Hepatocyte (in vitro differentiated cells): ENCODE results near the gene UGT8. TPM values are rescaled to one million over a fixed set of nuclear protein-coding genes. Genes with fewer than 3 reads are reported as not detected.

Experiments
- DNase-seq: peaks from one replicate; pipeline ENCODE4 v3.0.0-alpha.2; 2016; ENCODE audit warnings: low spot score
- H2AFZ ChIP-seq: fragments of 200-600 bp; sonication (generic); 2 replicates; pipeline ENCODE4 v1.6.0; 2016; ENCODE audit warnings: antibody characterized with exemption, mild to moderate bottlenecking
- H3K27ac ChIP-seq: fragments of 200-600 bp; sonication (generic); 2 replicates; pipeline ENCODE4 v1.5.1; 2016; ENCODE audit warnings: mild to moderate bottlenecking
- H3K27me3 ChIP-seq: fragments of 200-600 bp; sonication (generic); 2 replicates; pipeline ENCODE4 v1.6.1; 2016
- H3K36me3 ChIP-seq: fragments of 200-600 bp; sonication (generic); replicated peaks from 2 replicates; pipeline ENCODE4 v1.5.1; 2016; ENCODE audit warnings: low read depth; ENCODE audit not compliant: insufficient read depth
- H3K4me1 ChIP-seq: fragments of 200-600 bp; sonication (generic); 2 replicates; pipeline ENCODE4 v1.5.1; 2016; ENCODE audit warnings: mild to moderate bottlenecking, moderate library complexity; ENCODE audit not compliant: insufficient read depth
- H3K4me2 ChIP-seq: fragments of 200-600 bp; sonication (generic); 2 replicates; pipeline ENCODE4 v1.6.0; 2016
- H3K4me3 ChIP-seq: fragments of 200-600 bp; sonication (generic); 2 replicates; pipeline ENCODE4 v1.5.1; 2016; ENCODE audit warnings: mild to moderate bottlenecking
- H3K79me2 ChIP-seq: fragments of 200-600 bp; sonication (generic); 2 replicates; pipeline ENCODE4 v1.6.0; 2017; ENCODE audit warnings: mild to moderate bottlenecking
- H3K9me2 ChIP-seq: fragments of 200-600 bp; sonication (generic); replicated peaks from 2 replicates; pipeline ENCODE4 v1.6.0; 2017; ENCODE audit warnings: mild to moderate bottlenecking; ENCODE audit not compliant: insufficient read depth
- H3K9me3 ChIP-seq: fragments of 200-600 bp; sonication (generic); 2 replicates; pipeline ENCODE4 v1.5.1; 2016; ENCODE audit warnings: low read depth, mild to moderate bottlenecking
- H4K20me1 ChIP-seq: fragments of 200-600 bp; sonication (generic); 2 replicates; pipeline ENCODE4 v1.6.0; 2016; ENCODE audit warnings: mild to moderate bottlenecking; ENCODE audit not compliant: insufficient read depth, poor library complexity, severe bottlenecking
- EZH2 ChIP-seq: fragments of 200-600 bp; sonication (generic); IDR thresholded peaks from 2 replicates; pipeline ENCODE4 v1.6.1; 2016; ENCODE audit warnings: antibody characterized with exemption, mild to moderate bottlenecking, borderline replicate concordance
- EZH2phosphoT487 ChIP-seq: fragments of 200-600 bp; sonication (generic); IDR thresholded peaks from one replicate; pipeline ENCODE4 v1.6.1; 2018; ENCODE audit warnings: antibody characterized with exemption, mild to moderate bottlenecking, low read depth, moderate library complexity; ENCODE audit not compliant: unreplicated experiment, severe bottlenecking
- WGBS: methylation state at CpG from one replicate; pipeline ENCODE4 v1.1.6; 2016; ENCODE audit warnings: low lambda C conversion rate; ENCODE audit errors: missing lambda C conversion rate; 5-methylcytosine and 5-hydroxymethylcytosine counted together
- polyA plus RNA-seq: library from polyadenylated mRNA; unstranded; fragments of >200 nt; fragmentation: Nextera tagmentation; extraction: Ambion mirVana; gene quantifications from 2 replicates; pipeline ENCODE4 v1.2.1, GENCODE V29; 2016
- total RNA-seq: library from RNA; depleted of rRNA; stranded (reverse); fragments of >200 nt; gene quantifications from 2 replicates; pipeline ENCODE4 v1.2.3, GENCODE V29; 2014
- TF ChIP-seq, protein P1 (sequence below): fragments of 200-600 bp; sonication (generic); IDR thresholded peaks from 2 replicates; pipeline ENCODE4 v1.5.1; 2016; ENCODE audit warnings: antibody characterized with exemption, mild to moderate bottlenecking; ENCODE audit not compliant: poor library complexity

UGT8 gene
- total and polyA plus RNA-seq, 2 experiments from 2014 or later: 17.0 to 47.2 TPM

DNA sequence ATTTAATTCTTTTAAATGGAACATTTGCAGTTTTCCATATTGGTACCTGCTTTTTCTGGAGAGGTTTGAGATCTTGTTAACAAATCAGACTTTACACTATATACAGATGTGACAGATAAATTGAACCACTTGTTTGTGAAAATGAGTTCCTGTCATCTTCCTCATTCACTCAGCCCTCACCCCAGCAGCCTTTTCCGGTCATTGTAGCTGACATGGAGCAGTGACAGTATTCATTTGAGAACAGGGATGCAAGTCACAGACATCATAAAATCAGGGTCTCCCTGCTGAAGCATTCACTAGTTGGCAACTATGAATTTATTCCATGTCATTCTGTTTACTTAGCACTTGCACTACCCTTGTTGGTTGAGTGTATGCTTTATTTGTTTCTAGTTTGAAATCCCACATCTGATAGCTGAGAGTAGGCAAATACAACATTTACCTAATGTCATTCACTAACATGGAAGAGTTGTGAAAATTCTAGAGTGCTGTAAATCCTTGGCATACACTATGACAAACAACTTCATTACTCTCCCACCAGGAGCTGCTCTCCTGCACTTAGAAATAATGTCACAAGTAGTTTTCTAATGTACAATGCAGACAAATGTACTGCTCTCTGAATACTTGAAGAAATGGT, 78.9 kb downstream of the UGT8 start:
- H3K27me3 ChIP-seq: no peaks in the 10 kb centered on the region
- TF ChIP-seq EZH2phosphoT487: no peak
- TF ChIP-seq EZH2: no peak
- TF ChIP-seq, protein P1, sequence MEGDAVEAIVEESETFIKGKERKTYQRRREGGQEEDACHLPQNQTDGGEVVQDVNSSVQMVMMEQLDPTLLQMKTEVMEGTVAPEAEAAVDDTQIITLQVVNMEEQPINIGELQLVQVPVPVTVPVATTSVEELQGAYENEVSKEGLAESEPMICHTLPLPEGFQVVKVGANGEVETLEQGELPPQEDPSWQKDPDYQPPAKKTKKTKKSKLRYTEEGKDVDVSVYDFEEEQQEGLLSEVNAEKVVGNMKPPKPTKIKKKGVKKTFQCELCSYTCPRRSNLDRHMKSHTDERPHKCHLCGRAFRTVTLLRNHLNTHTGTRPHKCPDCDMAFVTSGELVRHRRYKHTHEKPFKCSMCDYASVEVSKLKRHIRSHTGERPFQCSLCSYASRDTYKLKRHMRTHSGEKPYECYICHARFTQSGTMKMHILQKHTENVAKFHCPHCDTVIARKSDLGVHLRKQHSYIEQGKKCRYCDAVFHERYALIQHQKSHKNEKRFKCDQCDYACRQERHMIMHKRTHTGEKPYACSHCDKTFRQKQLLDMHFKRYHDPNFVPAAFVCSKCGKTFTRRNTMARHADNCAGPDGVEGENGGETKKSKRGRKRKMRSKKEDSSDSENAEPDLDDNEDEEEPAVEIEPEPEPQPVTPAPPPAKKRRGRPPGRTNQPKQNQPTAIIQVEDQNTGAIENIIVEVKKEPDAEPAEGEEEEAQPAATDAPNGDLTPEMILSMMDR: no peak
- WGBS: 67% methylated on average over 1 of the region's 1 CpG
- no peak for DNase-seq
- no peaks in the 10 kb centered on the region for H3K79me2 ChIP-seq
- no peak overlapping the region for H3K27ac ChIP-seq
- no peaks in the 10 kb centered on the region for H3K4me1 ChIP-seq
- no peaks in the 10 kb centered on the region for H3K9me2 ChIP-seq
- H4K20me1 ChIP-seq: no peaks in the 10 kb centered on the region
- no peak overlapping the region for H2AFZ ChIP-seq
- H3K9me3 ChIP-seq: no peaks in the 10 kb centered on the region
- no peak overlapping the region for H3K4me3 ChIP-seq
- no peak overlapping the region for H3K4me2 ChIP-seq
- H3K36me3 ChIP-seq: no peaks in the 10 kb centered on the region

DNA sequence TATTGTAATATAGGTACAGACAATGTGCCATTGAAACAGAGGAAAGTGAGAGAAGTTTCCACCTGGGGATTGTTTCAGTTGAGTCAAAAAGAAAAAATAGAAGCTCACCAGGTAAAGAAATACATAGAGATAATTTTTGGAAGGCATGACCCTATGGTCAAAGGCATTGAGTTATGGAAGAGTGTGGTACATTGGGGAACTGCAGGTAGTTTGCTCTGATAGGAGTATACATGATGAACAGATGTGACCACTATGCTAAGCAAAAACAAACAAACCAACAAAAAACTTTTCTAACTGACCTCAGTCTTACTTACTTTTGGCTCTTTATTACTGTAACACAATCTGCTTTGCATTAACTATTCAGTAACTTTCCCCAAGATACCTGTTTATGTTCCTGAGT, 85.9 kb downstream of the UGT8 start:
- no peaks in the 10 kb centered on the region for H3K9me2 ChIP-seq
- H3K4me3 ChIP-seq: no peak overlapping the region
- H3K79me2 ChIP-seq: no peaks in the 10 kb centered on the region
- H3K4me2 ChIP-seq: no peak overlapping the region
- no peaks in the 10 kb centered on the region for H3K4me1 ChIP-seq
- H3K9me3 ChIP-seq: no peaks in the 10 kb centered on the region
- no peaks in the 10 kb centered on the region for H3K36me3 ChIP-seq
- H2AFZ ChIP-seq: no peak overlapping the region
- no peak for DNase-seq
- TF ChIP-seq EZH2 (no peak), EZH2phosphoT487 (no peak)
- TF ChIP-seq, protein P1: no peak
- no peaks in the 10 kb centered on the region for H4K20me1 ChIP-seq
- H3K27ac ChIP-seq: no peak overlapping the region
- H3K27me3 ChIP-seq: no peaks in the 10 kb centered on the region

- Histone ChIP-seq H3K27me3 (no peaks in the 10 kb centered on the region), H3K4me1 (no peaks in the 10 kb centered on the region), H3K9me3 (no peaks in the 10 kb centered on the region), H3K9me2 (no peaks in the 10 kb centered on the region), H3K36me3 (no peaks in the 10 kb centered on the region), H3K4me2 (no peak overlapping the region), H3K4me3 (no peak overlapping the region), H3K27ac (no peak overlapping the region), H4K20me1 (no peaks in the 10 kb centered on the region), H3K79me2 (no peaks in the 10 kb centered on the region), H2AFZ (no peak overlapping the region)
- DNase-seq: no peak
- TF ChIP-seq EZH2: no peak
- TF ChIP-seq, protein P1: no peak
- TF ChIP-seq EZH2phosphoT487: no peak
- 73% methylated on average over 3 of the region's 3 CpGs for WGBS
Observed at GRCh38 chr4:114688059-114688458, 89.5 kb downstream of the UGT8 start.

DNA sequence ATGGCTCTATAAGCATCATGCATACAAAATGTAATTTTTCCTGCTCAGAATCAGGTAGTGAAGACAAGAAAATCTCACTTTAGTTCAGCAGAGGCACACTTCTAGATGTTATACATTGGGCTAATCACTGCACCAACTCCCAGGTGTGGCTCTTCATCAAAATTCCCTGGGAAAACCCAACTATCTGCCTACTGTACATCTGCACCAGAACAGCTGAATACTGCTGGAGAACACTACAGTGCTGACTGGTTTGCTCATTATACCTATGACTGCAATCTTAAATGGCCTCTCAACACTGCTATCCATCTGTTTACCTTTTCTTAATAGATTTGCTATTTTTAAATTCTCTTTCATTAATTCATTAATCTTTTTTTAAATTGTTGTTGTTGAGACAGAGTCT, 92.0 kb downstream of the UGT8 start:
- Histone ChIP-seq H3K9me2 (no peaks in the 10 kb centered on the region), H3K79me2 (no peaks in the 10 kb centered on the region), H3K4me2 (no peak overlapping the region), H3K27me3 (no peaks in the 10 kb centered on the region), H3K9me3 (no peaks in the 10 kb centered on the region), H4K20me1 (no peaks in the 10 kb centered on the region), H2AFZ (no peak overlapping the region), H3K4me1 (no peaks in the 10 kb centered on the region), H3K27ac (no peak overlapping the region), H3K4me3 (no peak overlapping the region), H3K36me3 (no peaks in the 10 kb centered on the region)
- no peak for TF ChIP-seq EZH2phosphoT487
- TF ChIP-seq EZH2: no peak
- TF ChIP-seq, protein P1: no peak
- no peak for DNase-seq
